B cell (primary cell): ENCODE results near the gene CACNA2D4. TPM values are rescaled to one million over a fixed set of nuclear protein-coding genes. Genes with fewer than 3 reads are reported as not detected.

ENCODE experiments used
- ATAC-seq: fragments of 200-7000 bp; cut with Tn5 transposase; one replicate; pipeline ENCODE4 v1.10.0; 2021; ENCODE audit warnings: low read depth, mild to moderate bottlenecking, moderate number of reproducible peaks, moderate library complexity
- CTCF ChIA-PET: fragments of 350-600 bp; sonication (Branson Sonifier 250); formaldehyde crosslinking; loops from one replicate; lab custom pipeline; 2021; ENCODE audit warnings: antibody characterized with exemption, inconsistent platforms; lab: Charles Lee
- POLR2A ChIA-PET: fragments of 350-600 bp; sonication (Branson Sonifier 250); formaldehyde crosslinking; loops from one replicate; lab custom pipeline; 2021; ENCODE audit warnings: antibody characterized with exemption; lab: Charles Lee
- DNase-seq: peaks from one replicate; pipeline ENCODE4 v3.0.0; 2013
- H2AFZ ChIP-seq: 2 replicates; pipeline ENCODE4 v1.6.1; 2012; ENCODE audit warnings: mild to moderate bottlenecking, low read depth, low read length; ENCODE audit not compliant: insufficient read depth, poor library complexity, severe bottlenecking
- H3K27ac ChIP-seq, 2 donors: 1 replicate in 1 of 2; 2 replicates in 1 of 2; pipeline ENCODE4 v1.5.1; 2012 to 2013; ENCODE audit warnings: low read length in 2 of 2, mild to moderate bottlenecking in 2 of 2, moderate library complexity in 1 of 2
- H3K27me3 ChIP-seq, 4 experiments: fragments of 200-600 bp in 1 of 4; sonication (generic) in 1 of 4; replicated peaks in 1 of 4; 1 replicate in 2 of 4; 2 replicates in 2 of 4; pipeline versions ENCODE4 v1.6.1 to v1.7.0; 2013 to 2016; ENCODE audit warnings: low read length in 3 of 4, mild to moderate bottlenecking in 2 of 4, mixed read lengths in 1 of 4, moderate library complexity in 1 of 4; ENCODE audit not compliant: insufficient read depth in 4 of 4, control insufficient read depth in 3 of 4; ENCODE audit errors: control extremely low read depth in 1 of 4
- H3K36me3 ChIP-seq, 2 experiments: replicated peaks in 1 of 2; 1 replicate in 1 of 2; 2 replicates in 1 of 2; pipeline versions ENCODE4 v1.6.1 to v1.7.1; 2013; ENCODE audit warnings: low read length in 1 of 2; ENCODE audit not compliant: insufficient read depth in 2 of 2, control insufficient read depth in 1 of 2; ENCODE audit errors: control extremely low read depth in 1 of 2, extremely low read depth in 1 of 2
- H3K4me1 ChIP-seq, 2 donors: fragments of 200-600 bp in 1 of 2; sonication (generic) in 1 of 2; 1 replicate in 1 of 2; 2 replicates in 1 of 2; pipeline versions ENCODE4 v1.5.1 to v1.6.1; 2013 to 2017; ENCODE audit warnings: low read length in 2 of 2; ENCODE audit not compliant: control insufficient read depth in 2 of 2, insufficient read depth in 2 of 2
- H3K4me2 ChIP-seq: replicated peaks from 2 replicates; pipeline ENCODE3; 2012; ENCODE audit warnings: mild to moderate bottlenecking, low read depth, low read length; ENCODE audit not compliant: poor library complexity, severe bottlenecking
- H3K4me3 ChIP-seq, 5 experiments: fragments of 200-600 bp in 1 of 5; sonication (generic) in 1 of 5; 1 replicate in 3 of 5; 2 replicates in 2 of 5; pipeline versions ENCODE4 v1.5.1 to v1.7.0; 2011 to 2016; ENCODE audit warnings: low read length in 4 of 5, mild to moderate bottlenecking in 4 of 5, low read depth in 2 of 5, control low read depth in 1 of 5, moderate library complexity in 1 of 5; ENCODE audit not compliant: insufficient read depth in 1 of 5; ENCODE audit errors: control extremely low read depth in 1 of 5, extremely low read depth in 1 of 5
- H3K79me2 ChIP-seq: fragments of 200-600 bp; sonication (generic); one replicate; pipeline ENCODE4 v1.6.0; 2016; ENCODE audit warnings: low read length; ENCODE audit not compliant: control insufficient read depth, insufficient read depth
- H3K9ac ChIP-seq: fragments of 200-600 bp; sonication (generic); 2 replicates; pipeline ENCODE4 v1.6.1; 2017; ENCODE audit warnings: mild to moderate bottlenecking, low read length, moderate library complexity
- H3K9me3 ChIP-seq, 3 donors: one replicate each; pipeline versions ENCODE4 v1.6.1 to v1.7.1; 2013; ENCODE audit warnings: low read length in 2 of 3; ENCODE audit not compliant: control insufficient read depth in 2 of 3, insufficient read depth in 1 of 3; ENCODE audit errors: control extremely low read depth in 1 of 3
- H4K20me1 ChIP-seq: 2 replicates; pipeline ENCODE4 v1.6.0; 2012; ENCODE audit warnings: mild to moderate bottlenecking, low read length; ENCODE audit not compliant: insufficient read depth, control insufficient read depth, poor library complexity, severe bottlenecking
- H3K27ac Mint-ChIP-seq: one replicate; pipeline ENCODE4 v1.8.0; 2021; ENCODE audit warnings: mixed read lengths
- H3K27me3 Mint-ChIP-seq: one replicate; pipeline ENCODE4 v1.8.0; 2021; ENCODE audit warnings: mixed read lengths
- H3K4me1 Mint-ChIP-seq: one replicate; pipeline ENCODE4 v1.8.0; 2021; ENCODE audit warnings: mixed read lengths
- H3K4me3 Mint-ChIP-seq: one replicate; pipeline ENCODE4 v1.8.0; 2021; ENCODE audit warnings: mixed read lengths
- H3K9me3 Mint-ChIP-seq: one replicate; pipeline ENCODE4 v1.8.0; 2022; ENCODE audit warnings: mixed read lengths; ENCODE audit not compliant: insufficient read depth
- CTCF ChIP-seq: fragments of 200-600 bp; IDR thresholded peaks from one replicate; pipeline ENCODE4 v1.8.0; 2022; ENCODE audit warnings: antibody characterized with exemption, mild to moderate bottlenecking
- EZH2 ChIP-seq: IDR thresholded peaks from 2 replicates; pipeline ENCODE4 v1.6.1; 2012; ENCODE audit warnings: borderline replicate concordance, low read depth, mild to moderate bottlenecking, moderate library complexity, low read length; ENCODE audit not compliant: insufficient read depth, poor library complexity, severe bottlenecking
- WGBS: methylation state at CpG from one replicate; pipeline ENCODE4 v1.1.5; 2013; ENCODE audit warnings: missing lambda C conversion rate; ENCODE audit not compliant: insufficient coverage; 5-methylcytosine and 5-hydroxymethylcytosine counted together
- intact Hi-C: fragments of 100-400 bp; cut with micrococcal nuclease; formaldehyde crosslinking; loops from one replicate; pipeline ENCODE4 v1.10.0; 2022
- polyA plus RNA-seq: library from polyadenylated mRNA; depleted of rRNA; stranded (reverse); fragments of >200 nt; gene quantifications from 2 replicates; pipeline ENCODE4 v1.2.3, GENCODE V29; 2012
- total RNA-seq, 2 donors: library from RNA; stranded (reverse); fragments of 120-200 nt in 1 of 2; gene quantifications; 1 replicate in 1 of 2; 2 replicates in 1 of 2; pipeline versions ENCODE4 v1.2.3 to v1.2.4, GENCODE V29; 2013 to 2022

The CACNA2D4 gene
- total and polyA plus RNA-seq, 2 donors (not counting 1 experiment from before 2014, with no cell fraction given), result 6.0 to 7.4 TPM

GRCh38 chr12:1832801-1833595 lies 85.5 kb downstream of the CACNA2D4 start:
- H3K4me3 Mint-ChIP-seq, result no peak overlapping the region
- H3K9me3 Mint-ChIP-seq, result no peaks in the 10 kb centered on the region
- DNase-seq, result no peak
- peaks cover 0 to 8% (median 0%) of the 10 kb centered on the region in 3 donors for H3K9me3 ChIP-seq
- WGBS, result 86% methylated on average over 11 of the region's 17 CpGs
- H3K9ac ChIP-seq, result no peak overlapping the region
- intact Hi-C loops, result no loop called here
- H3K27ac ChIP-seq, result no peak overlapping the region
- ChIA-PET POLR2A (no interaction called here), CTCF (no interaction called here)
- no peaks in the 10 kb centered on the region for H3K4me1 Mint-ChIP-seq
- H2AFZ ChIP-seq, result no peak overlapping the region
- H3K4me2 ChIP-seq, result no peak overlapping the region
- no peaks in the 10 kb centered on the region for H3K36me3 ChIP-seq
- peaks cover 46% of the 10 kb centered on the region for H3K27me3 Mint-ChIP-seq
- H3K4me1 ChIP-seq, result no peaks in the 10 kb centered on the region
- TF ChIP-seq CTCF, result no peak
- no peak for TF ChIP-seq EZH2
- no peaks in the 10 kb centered on the region for H3K79me2 ChIP-seq
- peaks cover 0 to 21% (median 3%) of the 10 kb centered on the region in 4 experiments for H3K27me3 ChIP-seq
- H3K27ac Mint-ChIP-seq, result no peak overlapping the region
- no peak for ATAC-seq
- H3K4me3 ChIP-seq, result no peak overlapping the region
- H4K20me1 ChIP-seq, result no peaks in the 10 kb centered on the region
